NCI-H1417 (cell line): Measurements from ENCODE around the gene CACNG4.
"Not testable (repeated sequence)": the region's sequence is repeated elsewhere in the genome, so short reads cannot be mapped to it uniquely, and the experiment has no call there.

Experiments
- DNase-seq, 3 experiments: peaks; one replicate each; lab custom pipeline; 2025; lab: John Stamatoyannopoulos, UW

CACNG4 gene

GRCh38 chr17:66964930-66965800 is 658 bp downstream of the CACNG4 start:
- DNase-seq: peak in 2 of 3 experiments; percentile 86 to 89

DNA sequence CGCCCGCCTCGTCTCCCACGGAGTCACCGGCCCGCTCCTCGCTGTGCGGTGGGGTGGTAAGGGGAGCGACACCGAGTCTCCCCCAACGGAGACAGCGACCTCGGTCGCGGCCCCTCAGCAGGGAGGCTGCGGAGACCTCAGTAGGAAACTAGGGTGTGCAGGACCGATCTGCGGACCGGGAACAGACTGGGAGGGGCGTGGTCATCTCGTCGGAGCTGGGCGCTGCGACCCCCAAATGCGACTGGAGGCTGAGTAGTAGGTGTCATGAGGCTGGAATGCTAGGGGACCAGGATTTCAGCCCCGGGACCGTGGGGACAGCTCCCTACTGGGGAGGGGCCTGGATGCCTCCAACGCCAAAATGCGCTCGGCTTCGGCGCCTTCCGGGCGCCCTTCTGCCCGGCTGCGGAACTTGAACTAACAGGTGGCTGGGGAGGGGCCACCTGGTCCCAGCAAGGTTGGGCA is 1.3 kb downstream of the CACNG4 start:
- peak in 2 of 3 experiments; percentile 54 to 58 for DNase-seq

- peak in 1 of 3 experiments; percentile 32 for DNase-seq
Measured at GRCh38 chr17:66966298-66966697, 1.8 kb downstream of the CACNG4 start.

GRCh38 chr17:66966704-66967418 is 2.4 kb downstream of the CACNG4 start:
- DNase-seq: peak in 1 of 3 experiments; percentile 26

GRCh38 chr17:66967837-66968543 is 3.5 kb downstream of the CACNG4 start:
- peak in 1 of 3 experiments; percentile 21 for DNase-seq

DNA sequence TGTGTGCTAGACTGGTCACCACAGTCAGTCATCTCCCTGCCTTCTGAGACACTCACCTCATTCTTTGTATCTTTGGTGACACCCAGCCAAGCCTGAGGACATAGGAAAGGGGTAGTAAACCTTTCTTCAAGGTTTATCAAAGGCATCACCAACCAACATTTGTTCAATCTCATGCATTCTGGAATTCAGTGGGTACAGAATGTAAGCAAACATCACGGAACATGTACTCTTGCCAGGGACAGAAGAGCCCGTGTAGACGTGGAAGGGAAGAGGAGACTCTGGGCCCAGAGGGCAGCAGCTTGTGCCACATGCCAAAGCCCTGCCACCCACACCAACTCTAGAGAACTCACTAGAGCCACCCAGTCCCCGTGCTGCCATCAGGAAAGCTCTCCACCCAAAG is 4.4 kb downstream of the CACNG4 start:
- no peak for DNase-seq

DNA sequence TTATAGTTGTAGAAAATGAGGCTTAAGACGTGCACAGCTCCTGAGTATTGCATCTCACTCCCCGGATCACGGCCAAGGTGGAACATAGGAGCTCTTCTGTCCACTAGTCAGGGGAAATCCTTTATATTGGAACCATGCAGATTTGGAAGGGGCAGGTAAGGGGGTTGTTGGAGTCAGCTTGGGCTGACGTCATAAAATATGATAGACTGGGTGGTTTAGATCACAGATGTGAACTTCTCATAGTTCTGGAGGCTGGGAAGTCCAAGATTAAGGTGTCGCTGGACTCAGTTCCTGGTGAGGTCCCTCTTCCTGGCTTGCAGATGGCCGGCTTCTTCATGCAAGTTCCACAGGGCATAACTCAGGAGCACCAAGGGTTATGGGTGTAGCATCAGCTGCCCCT is 5.6 kb downstream of the CACNG4 start:
- DNase-seq: no peak

DNA sequence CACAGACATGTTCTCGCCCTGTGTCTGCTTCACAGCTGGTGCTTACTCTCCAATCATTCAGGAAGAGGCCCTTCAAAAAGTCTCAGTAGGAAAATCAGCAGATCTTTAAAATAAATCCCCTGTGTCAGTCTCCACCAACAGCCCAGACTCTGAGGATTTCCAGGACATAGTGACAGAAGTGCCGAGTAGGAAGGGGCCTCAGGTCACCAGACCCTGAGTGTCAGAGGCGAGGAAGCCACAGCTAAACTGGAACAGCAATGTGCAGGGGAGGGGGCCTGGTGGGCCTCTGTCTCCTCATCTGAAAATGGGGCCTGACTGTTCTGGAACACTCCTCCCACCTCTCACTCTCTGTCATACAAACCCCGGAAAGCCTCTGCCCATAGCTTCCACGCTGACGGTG is 6.3 kb downstream of the CACNG4 start:
- DNase-seq: no peak

DNA sequence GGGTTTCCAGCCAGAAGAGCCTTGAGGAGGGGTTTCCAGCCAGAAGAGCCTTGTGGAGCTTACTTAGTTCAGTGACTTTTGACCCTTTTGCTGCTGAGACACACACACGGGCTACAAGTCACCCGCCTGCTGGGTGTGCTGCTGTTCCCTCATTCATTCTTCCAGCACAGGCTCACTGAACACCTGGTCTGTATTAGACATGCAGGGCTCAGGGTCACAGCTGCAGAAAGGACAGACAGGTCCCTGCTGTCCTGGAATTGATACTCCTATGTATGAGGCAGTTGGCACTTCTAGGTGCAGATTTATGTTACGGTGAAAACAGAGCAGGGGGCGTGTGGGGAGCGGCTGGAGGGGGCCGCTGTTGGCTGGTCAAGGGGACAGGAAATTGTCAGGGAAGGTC is 6.8 kb downstream of the CACNG4 start:
- DNase-seq: no peak

DNA sequence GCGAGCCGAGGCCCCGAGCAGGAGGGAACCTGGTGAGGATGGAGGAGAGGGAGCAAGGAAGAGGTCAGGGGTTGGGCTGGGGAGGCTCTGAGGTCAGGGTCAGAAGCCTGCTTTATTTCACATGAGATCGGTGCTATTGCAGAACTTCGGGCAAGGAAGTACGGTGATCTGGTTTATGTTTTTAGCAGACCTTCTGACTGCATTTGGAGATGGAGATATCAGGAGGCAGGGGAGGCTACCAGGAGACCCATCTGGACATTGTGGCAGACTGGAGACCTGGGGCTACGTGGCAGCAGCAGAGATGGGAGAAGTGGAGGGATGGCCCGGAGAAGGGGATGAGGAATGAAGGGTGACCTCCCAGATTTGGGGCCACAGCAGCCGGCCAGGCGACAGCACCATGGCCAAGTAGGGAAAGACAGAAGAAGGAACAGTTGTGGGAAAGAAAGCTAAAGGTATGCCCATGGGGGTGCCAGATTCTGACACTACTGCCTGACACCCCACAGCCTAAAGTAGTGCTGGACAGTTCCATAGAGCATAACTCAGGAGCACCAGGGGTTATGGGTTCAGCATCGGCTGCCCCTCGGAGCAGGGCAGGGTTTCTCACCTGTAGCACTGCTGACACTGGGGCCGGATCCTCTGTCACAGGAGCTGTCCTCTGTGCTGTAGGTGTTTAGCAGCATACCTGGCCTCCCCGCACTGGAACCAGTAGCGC is 7.4 kb downstream of the CACNG4 start:
- DNase-seq: no peak

DNA sequence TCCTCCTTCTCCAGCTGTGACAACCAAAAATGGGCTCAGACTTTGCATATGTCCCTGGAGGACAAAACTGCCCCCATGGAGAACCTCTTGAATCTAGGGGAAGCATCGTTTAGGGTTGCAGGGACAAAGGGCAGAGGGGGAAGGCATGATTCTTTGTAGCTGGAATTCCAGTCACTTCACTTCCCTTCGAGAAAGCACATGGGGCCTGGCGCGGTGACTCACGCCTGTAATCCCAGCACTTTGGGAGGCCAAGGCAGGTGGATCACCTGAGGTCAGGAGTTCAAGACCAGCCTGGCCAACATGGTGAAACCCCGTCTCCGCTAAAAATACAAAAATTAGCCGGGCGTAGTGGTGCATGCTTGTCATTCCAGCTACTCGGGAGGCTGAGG is 7.9 kb downstream of the CACNG4 start:
- not testable (repeated sequence) for DNase-seq

- no peak for DNase-seq
Measured at GRCh38 chr17:66975188-66975587, 10.7 kb downstream of the CACNG4 start.

GRCh38 chr17:66975614-66976378 is 11.3 kb downstream of the CACNG4 start:
- no peak for DNase-seq

DNA sequence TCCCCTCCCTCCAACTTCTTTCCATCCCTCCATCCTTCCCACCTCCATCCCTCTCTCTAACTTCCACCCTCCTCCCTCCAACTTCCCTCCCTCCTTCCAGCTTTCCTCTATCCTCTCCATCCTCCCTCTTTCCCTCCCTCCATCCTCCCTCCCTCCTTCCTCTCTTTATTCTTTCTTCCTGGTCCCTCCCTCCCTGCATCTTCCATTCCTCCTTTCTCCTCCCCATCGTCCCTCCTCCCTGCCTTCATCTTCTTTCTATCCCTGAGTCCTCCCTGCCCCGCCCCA is 11.8 kb downstream of the CACNG4 start:
- no peak for DNase-seq

- DNase-seq: no peak
Measured at GRCh38 chr17:66976781-66977201, 12.3 kb downstream of the CACNG4 start.

DNA sequence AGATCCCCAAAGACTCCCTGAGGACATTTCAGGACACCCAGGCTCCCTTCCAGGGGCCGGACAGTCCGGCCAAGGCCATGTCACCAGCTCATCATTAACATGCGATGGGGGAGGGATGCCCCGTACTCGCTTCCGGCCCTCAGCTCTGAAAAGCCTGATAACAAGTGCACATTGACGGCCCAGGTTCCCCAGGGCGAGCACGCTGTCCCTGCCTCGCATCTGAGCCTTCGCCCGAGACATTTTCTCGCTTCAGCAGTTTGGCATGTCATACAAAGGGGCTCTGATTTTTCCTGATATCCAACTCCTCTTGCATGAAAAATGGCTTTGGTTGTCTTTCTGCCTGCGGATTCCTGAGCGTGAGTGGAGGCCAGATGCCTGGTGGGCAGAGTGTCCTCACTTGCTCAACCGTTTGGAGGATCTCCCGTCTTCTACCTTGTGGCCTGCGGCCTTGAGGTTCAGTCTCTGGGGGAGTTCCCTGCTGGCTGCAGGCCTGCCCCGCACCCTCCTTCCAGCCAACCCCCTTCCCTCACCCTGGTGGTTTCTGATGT is 14.1 kb downstream of the CACNG4 start:
- DNase-seq: no peak

DNA sequence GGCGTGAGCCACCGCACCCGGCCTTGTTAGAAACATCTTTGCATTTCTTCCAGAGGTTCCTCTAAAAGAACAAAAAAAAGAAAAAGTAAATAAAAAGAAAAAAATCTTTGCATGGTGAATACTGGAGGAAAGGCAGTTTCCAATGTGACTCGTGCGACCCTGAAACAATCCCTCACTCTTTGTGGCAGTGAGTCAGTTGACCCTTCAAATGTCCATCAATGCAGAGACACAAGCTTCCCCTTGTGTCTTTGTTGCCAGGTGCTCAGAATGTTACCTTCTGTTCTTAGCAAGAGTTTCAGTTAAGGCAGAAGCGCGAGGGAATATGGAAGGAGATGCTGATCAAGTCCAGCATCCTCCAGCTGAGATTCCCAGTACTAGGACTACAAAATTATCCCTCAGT is 16.4 kb downstream of the CACNG4 start:
- no peak for DNase-seq

DNA sequence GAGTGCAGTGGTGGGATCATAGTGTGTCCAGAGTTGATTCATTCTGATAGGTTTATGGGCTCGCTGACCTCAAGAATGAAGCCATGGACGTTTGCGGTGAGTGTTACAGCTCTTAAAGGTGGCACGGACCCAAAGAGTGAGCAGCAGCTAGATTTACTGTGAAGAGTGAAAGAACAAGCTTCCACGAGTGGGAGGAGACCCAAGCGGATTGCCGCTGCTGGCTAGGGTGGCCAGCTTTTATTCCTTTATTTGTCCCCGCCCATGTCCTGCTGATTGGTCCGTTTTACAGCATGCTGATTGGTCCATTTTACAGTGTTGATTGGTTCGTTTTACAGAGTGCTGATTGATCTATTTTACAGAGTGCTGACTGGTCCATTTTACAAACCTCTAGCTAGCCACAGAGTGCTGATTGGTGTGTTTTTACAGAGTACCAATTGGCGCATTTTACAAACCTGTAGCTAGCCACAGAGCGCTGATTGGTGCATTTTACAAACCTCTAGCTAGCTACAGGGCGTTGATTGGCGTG is 17.5 kb downstream of the CACNG4 start:
- DNase-seq: no peak

DNA sequence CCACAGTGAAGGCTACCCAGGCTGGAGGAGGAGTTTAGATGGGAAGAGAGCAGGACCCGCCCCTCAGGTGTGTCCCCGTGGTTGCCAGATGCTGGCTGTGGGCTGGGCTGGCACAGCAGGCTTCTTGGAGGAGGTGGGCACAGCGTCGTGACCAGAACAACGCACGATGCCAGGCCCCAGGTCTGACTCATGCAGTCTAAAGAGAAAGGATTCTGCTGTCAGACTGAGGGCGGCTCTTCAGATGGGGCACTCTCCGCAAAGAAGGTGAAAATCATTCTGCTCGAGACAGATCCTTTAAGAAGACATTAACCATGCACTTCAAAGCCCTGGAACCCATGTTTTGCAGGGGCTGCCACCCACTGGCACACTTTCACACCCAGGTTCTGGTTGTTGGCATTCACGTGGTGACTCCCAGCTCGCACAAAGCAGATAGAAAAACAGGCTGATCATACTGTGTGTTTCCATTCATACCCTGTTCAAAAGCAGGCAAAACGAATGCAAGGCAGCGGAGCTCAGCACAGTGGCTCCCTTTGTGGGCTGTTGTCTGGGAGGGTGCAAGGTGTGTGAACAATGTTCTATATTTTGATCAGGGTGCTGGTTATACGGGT is 19.0 kb downstream of the CACNG4 start:
- no peak for DNase-seq

GRCh38 chr17:66984730-66985129 is 20.2 kb downstream of the CACNG4 start:
- DNase-seq: no peak
